SK-N-SH treated with all-trans-retinoic acid at 6 μM for 48 hours (cell line): ENCODE data around the gene IKBKG.
"Not testable (repeated sequence)": the region's sequence is repeated elsewhere in the genome, so short reads cannot be mapped to it uniquely, and the experiment has no call there.

Experiments
- ATAC-seq: fragments of 200-7000 bp; cut with Tn5 transposase; 3 replicates; pipeline ENCODE4 v1.9.1; 2020; ENCODE audit warnings: mild to moderate bottlenecking, moderate library complexity
- ARNTL ChIP-seq: fragments of 450-650 bp; formaldehyde crosslinking; IDR thresholded peaks from 2 replicates; pipeline ENCODE4 v1.5.0; 2020; ENCODE audit warnings: low read depth, mild to moderate bottlenecking, moderate library complexity, borderline replicate concordance
- BACH2 ChIP-seq: fragments of 250-450 bp; sonication (Bioruptor Pico); IDR thresholded peaks from 2 replicates; pipeline ENCODE4 v1.9.0; 2021; ENCODE audit warnings: mild to moderate bottlenecking, borderline replicate concordance
- CSDC2 ChIP-seq: fragments of 250-450 bp; sonication (Bioruptor Pico); IDR thresholded peaks from 2 replicates; pipeline ENCODE4 v1.5.0; 2020; ENCODE audit warnings: mild to moderate bottlenecking, moderate library complexity
- ESRRG ChIP-seq: fragments of 250-450 bp; sonication (Bioruptor Pico); IDR thresholded peaks from 2 replicates; pipeline ENCODE4 v1.6.1; 2021; ENCODE audit warnings: mild to moderate bottlenecking
- ISL1 ChIP-seq: fragments of 250-450 bp; sonication (Bioruptor Pico); IDR thresholded peaks from 2 replicates; pipeline ENCODE4 v2.1.2; 2022; ENCODE audit warnings: mild to moderate bottlenecking, moderate library complexity
- PPARA ChIP-seq: fragments of 250-450 bp; sonication (Bioruptor Pico); IDR thresholded peaks from 2 replicates; pipeline ENCODE4 v1.5.0; 2020; ENCODE audit warnings: mild to moderate bottlenecking, borderline replicate concordance
- SNAI2 ChIP-seq: fragments of 250-450 bp; sonication (Bioruptor Pico); IDR thresholded peaks from 2 replicates; pipeline ENCODE4 v1.5.0; 2020; ENCODE audit warnings: mild to moderate bottlenecking, moderate library complexity
- TCF4 ChIP-seq: fragments of 250-450 bp; sonication (Bioruptor Pico); IDR thresholded peaks from 2 replicates; pipeline ENCODE4 v1.8.0; 2021; ENCODE audit warnings: mild to moderate bottlenecking, moderate library complexity, borderline replicate concordance
- ZC3H10 ChIP-seq: fragments of 250-450 bp; sonication (Bioruptor Pico); IDR thresholded peaks from 2 replicates; pipeline ENCODE4 v1.5.1; 2021; ENCODE audit warnings: mild to moderate bottlenecking, moderate library complexity
- ZFP30 ChIP-seq: fragments of 450-650 bp; formaldehyde crosslinking; IDR thresholded peaks from 2 replicates; pipeline ENCODE4 v1.5.0; 2022; ENCODE audit warnings: mild to moderate bottlenecking, moderate library complexity
- ZNF70 ChIP-seq: fragments of 450-650 bp; formaldehyde crosslinking; IDR thresholded peaks from 2 replicates; pipeline ENCODE4 v1.5.0; 2020; ENCODE audit warnings: mild to moderate bottlenecking, moderate library complexity
- ZNF8 ChIP-seq: fragments of 450-650 bp; formaldehyde crosslinking; IDR thresholded peaks from 2 replicates; pipeline ENCODE4 v1.5.0; 2020; ENCODE audit warnings: mild to moderate bottlenecking, moderate library complexity
- TF ChIP-seq, protein P1 (sequence below): fragments of 250-450 bp; sonication (Bioruptor Pico); IDR thresholded peaks from 2 replicates; pipeline ENCODE4 v1.5.1; 2021; ENCODE audit warnings: mild to moderate bottlenecking, moderate library complexity
- TF ChIP-seq, protein P2 (sequence below): fragments of 250-450 bp; sonication (Bioruptor Pico); IDR thresholded peaks from 2 replicates; pipeline ENCODE4 v1.5.0; 2020; ENCODE audit warnings: mild to moderate bottlenecking, moderate library complexity

The IKBKG gene

DNA sequence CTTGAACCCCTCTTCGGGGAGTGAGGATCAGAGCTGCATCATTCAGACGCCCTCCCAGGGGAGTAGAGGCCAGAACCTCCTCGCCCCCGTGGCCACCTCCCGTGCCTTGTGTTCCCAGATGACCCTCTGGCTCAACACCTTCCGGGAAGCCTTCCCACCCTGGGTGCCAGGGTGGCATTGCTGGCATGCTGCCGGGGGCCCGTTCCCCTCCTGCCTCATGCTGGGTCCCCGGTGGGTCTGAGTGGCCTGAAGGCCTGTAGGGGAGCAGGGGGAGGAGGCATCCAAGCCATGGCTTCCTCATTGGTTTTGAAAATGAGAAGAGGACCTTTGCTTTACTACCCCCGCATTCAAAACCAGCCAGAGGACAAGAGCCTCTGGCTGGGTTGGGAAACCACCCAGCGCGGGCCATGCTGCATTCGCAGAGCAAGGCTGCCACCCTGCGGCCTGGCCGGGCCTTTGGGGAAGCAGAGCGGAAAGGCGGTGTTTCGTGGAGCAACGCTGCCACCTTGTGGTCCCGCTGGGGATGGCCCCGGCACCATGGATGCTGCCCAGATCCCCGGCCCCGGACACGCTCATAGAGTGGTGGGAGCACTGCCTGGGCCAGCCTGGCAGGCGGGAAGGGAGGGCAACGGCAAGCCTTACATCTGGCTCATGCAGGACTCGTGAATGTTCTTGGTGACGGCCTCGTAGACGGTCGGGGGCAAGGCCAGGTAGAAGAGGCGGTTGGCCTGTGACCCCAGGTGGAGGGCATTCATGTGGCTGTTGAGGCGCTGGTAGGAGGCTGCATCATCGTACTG lies 12.7 kb upstream of the IKBKG start (continued):
- TF ChIP-seq, protein P1, sequence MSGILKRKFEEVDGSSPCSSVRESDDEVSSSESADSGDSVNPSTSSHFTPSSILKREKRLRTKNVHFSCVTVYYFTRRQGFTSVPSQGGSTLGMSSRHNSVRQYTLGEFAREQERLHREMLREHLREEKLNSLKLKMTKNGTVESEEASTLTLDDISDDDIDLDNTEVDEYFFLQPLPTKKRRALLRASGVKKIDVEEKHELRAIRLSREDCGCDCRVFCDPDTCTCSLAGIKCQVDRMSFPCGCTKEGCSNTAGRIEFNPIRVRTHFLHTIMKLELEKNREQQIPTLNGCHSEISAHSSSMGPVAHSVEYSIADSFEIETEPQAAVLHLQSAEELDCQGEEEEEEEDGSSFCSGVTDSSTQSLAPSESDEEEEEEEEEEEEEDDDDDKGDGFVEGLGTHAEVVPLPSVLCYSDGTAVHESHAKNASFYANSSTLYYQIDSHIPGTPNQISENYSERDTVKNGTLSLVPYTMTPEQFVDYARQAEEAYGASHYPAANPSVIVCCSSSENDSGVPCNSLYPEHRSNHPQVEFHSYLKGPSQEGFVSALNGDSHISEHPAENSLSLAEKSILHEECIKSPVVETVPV (CRISPR knock-in tag): no peak
- TF ChIP-seq ZFP30 (CRISPR knock-in tag) (no peak), ESRRG (no peak), ZC3H10 (CRISPR knock-in tag) (no peak), PPARA (CRISPR knock-in tag) (no peak), TCF4 (CRISPR knock-in tag) (no peak)

DNA sequence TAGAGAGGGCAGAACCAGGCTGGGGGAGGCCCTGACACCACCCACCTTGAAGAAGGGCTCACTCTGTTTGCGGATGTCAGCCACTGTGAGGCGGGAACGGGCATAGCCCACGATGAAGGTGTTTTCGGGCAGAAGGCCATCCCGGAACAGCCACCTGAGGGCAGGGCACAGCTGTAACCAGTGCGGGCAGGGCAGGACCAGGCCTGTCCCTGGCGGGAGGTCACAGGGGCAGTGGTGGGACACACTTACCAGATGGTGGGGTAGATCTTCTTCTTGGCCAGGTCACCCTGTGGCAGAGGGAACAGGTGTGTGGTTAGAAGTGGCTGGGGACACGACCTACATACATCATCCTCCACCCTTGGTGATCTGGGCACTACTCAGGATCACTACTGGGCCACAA lies 11.5 kb upstream of the IKBKG start:
- no peak for ATAC-seq
- TF ChIP-seq SNAI2 (CRISPR knock-in tag): no peak
- TF ChIP-seq ISL1 (CRISPR knock-in tag): no peak
- TF ChIP-seq, protein P2, sequence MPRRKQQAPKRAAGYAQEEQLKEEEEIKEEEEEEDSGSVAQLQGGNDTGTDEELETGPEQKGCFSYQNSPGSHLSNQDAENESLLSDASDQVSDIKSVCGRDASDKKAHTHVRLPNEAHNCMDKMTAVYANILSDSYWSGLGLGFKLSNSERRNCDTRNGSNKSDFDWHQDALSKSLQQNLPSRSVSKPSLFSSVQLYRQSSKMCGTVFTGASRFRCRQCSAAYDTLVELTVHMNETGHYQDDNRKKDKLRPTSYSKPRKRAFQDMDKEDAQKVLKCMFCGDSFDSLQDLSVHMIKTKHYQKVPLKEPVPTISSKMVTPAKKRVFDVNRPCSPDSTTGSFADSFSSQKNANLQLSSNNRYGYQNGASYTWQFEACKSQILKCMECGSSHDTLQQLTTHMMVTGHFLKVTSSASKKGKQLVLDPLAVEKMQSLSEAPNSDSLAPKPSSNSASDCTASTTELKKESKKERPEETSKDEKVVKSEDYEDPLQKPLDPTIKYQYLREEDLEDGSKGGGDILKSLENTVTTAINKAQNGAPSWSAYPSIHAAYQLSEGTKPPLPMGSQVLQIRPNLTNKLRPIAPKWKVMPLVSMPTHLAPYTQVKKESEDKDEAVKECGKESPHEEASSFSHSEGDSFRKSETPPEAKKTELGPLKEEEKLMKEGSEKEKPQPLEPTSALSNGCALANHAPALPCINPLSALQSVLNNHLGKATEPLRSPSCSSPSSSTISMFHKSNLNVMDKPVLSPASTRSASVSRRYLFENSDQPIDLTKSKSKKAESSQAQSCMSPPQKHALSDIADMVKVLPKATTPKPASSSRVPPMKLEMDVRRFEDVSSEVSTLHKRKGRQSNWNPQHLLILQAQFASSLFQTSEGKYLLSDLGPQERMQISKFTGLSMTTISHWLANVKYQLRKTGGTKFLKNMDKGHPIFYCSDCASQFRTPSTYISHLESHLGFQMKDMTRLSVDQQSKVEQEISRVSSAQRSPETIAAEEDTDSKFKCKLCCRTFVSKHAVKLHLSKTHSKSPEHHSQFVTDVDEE (CRISPR knock-in tag): no peak
- TF ChIP-seq CSDC2 (CRISPR knock-in tag): no peak
- TF ChIP-seq, all 23 proteins: peak for 0

DNA sequence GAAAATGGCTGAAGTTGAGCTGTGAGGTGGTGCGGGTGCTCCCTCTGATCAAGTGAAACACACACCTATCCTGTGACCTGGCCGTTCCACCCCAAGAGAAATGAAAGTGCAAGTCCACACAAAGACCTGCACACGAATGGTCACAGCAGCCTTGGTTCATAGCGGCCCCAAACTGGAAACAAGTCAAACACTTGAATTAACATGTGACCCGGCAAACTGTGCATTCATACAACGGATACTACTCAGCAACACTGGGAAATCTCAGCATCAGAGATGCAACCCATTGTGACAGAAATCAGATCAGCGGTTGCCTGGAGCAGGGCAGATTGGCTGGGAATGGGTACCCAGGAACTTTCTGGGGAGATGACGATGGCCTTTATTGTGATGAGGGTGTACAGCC lies 8.3 kb upstream of the IKBKG start:
- no peak for TF ChIP-seq ZNF8 (CRISPR knock-in tag)
- TF ChIP-seq, protein P2 (CRISPR knock-in tag): 0 out of 2 replicates have a peak, but pooled peaks have one; percentile 25
- peak; percentile 11; the same call in 2 of the 3 replicates for ATAC-seq

DNA sequence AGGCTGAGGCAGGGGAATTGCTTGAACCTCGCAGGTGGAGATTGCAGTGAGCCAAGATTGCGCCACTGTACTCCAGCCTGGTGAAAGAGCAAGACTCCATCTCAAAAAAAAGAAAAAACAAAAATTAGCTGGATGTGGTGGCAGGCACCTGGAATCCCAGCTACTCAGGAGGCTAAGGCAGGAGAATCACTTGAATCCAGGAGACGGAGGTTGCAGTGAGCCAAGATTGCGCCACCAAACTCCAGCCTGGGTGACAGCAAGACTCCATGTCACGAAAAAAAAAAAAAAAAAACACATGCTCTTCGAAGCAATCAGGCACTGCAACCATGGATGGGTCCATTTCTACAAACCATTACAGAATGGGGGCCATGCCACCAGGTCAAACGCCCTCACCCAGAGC lies 7.1 kb upstream of the IKBKG start:
- ATAC-seq: not testable (repeated sequence)

DNA sequence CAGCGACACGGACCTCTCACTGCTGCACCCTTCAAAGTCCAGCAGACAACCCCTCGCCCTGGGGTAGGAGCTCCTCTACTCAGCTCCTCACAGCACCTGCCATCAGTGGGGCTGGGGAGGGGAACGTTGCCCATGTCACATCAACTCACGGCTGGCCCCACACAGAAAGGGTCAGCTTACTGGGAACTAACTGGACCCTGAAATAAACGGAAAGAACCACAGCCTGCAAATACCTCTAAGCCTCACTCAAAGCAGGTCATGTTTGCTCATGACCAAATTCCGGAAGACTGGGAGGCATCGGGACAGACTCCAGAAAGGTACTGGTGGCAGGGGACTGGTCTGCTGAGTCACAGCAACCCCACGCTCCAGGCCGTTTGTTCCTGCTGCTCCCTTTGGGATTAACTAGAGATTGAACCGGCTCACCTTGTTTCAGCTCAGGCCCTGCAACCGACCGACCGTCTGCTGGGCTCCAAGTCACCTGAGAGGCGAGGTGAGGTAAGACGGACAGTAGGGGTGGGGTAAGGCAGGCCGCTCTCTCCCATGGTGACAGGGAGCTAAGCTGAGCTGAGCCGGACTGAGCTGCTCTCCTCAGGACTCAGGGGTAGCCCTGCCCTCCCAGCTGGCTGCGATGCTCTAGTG lies 6.4 kb upstream of the IKBKG start:
- no peak for TF ChIP-seq ARNTL (CRISPR knock-in tag)
- no peak for TF ChIP-seq ZNF8 (CRISPR knock-in tag)
- no peak for TF ChIP-seq CSDC2 (CRISPR knock-in tag)
- no peak for TF ChIP-seq ZNF70 (CRISPR knock-in tag)
- TF ChIP-seq, protein P1 (CRISPR knock-in tag): no peak
- no peak for TF ChIP-seq ZC3H10 (CRISPR knock-in tag)
- no peak for TF ChIP-seq BACH2
- no peak for TF ChIP-seq PPARA (CRISPR knock-in tag)
- no peak for TF ChIP-seq TCF4 (CRISPR knock-in tag)
- ATAC-seq: no peak
